ENCODE measurements around the gene H2BW1.
"Not testable (repeated sequence)": the region's sequence is repeated elsewhere in the genome, so short reads cannot be mapped to it uniquely, and the experiment has no call there.

Gene H2BW1

GRCh38 chrX:104013606-104014005 is at the start of gene H2BW1:
Gene H2BW1 (minus strand): TSS chrX:104013708. CDS start chrX:104013576, 132 bp downstream.
- Histone ChIP-seq H3K27me3 (ENCODE audit: control insufficient read depth, insufficient read depth, low read length) (no peaks in the 10 kb centered on the region), H3K27ac (ENCODE audit: low read length) (no peak within 1 kb of the TSS), H3K36me3 (ENCODE audit: control insufficient read depth, insufficient read depth, low read length) (no peaks in the 10 kb centered on the region), H3K9me3 (ENCODE audit: control insufficient read depth, insufficient read depth, low read length) (no peaks in the 10 kb centered on the region), H3K4me3 (ENCODE audit: low read length) (no peak within 1 kb of the TSS), H3K4me1 (ENCODE audit: control insufficient read depth, insufficient read depth, low read length) (no peaks in the 10 kb centered on the region)
- WGBS (ENCODE audit: insufficient coverage, insufficient read length), result no CpG with 5 or more reads among the region's 20 CpGs
- DNase-seq (ENCODE audit: low read depth, low spot score), result no peak

GRCh38 chrX:104062636-104063035 is 49.1 kb upstream of the H2BW1 start:
- not testable (repeated sequence) for H3K36me3 ChIP-seq (ENCODE audit: control insufficient read depth, insufficient read depth, low read length); H3K27me3 ChIP-seq (ENCODE audit: control insufficient read depth, insufficient read depth, low read length); DNase-seq (ENCODE audit: low read depth, low spot score); H3K9me3 ChIP-seq (ENCODE audit: control insufficient read depth, insufficient read depth, low read length); H3K27ac ChIP-seq (ENCODE audit: low read length); H3K4me3 ChIP-seq (ENCODE audit: low read length); H3K4me1 ChIP-seq (ENCODE audit: control insufficient read depth, insufficient read depth, low read length)
- WGBS (ENCODE audit: insufficient coverage, insufficient read length), result no CpG with 5 or more reads among the region's 18 CpGs

GRCh38 chrX:104054956-104055355 is 41.4 kb upstream of the H2BW1 start:
- no CpG with 5 or more reads among the region's 13 CpGs for WGBS (ENCODE audit: insufficient coverage, insufficient read length)

GRCh38 chrX:104047171-104047570 is 33.7 kb upstream of the H2BW1 start:
- H3K4me3 ChIP-seq (ENCODE audit: low read length), result no peak overlapping the region
- H3K4me1 ChIP-seq (ENCODE audit: control insufficient read depth, insufficient read depth, low read length), result no peaks in the 10 kb centered on the region
- H3K36me3 ChIP-seq (ENCODE audit: control insufficient read depth, insufficient read depth, low read length), result no peaks in the 10 kb centered on the region
- no peak for DNase-seq (ENCODE audit: low read depth, low spot score)
- no peaks in the 10 kb centered on the region for H3K9me3 ChIP-seq (ENCODE audit: control insufficient read depth, insufficient read depth, low read length)
- H3K27me3 ChIP-seq (ENCODE audit: control insufficient read depth, insufficient read depth, low read length), result no peaks in the 10 kb centered on the region
- no peak overlapping the region for H3K27ac ChIP-seq (ENCODE audit: low read length)
- WGBS (ENCODE audit: insufficient coverage, insufficient read length), result no CpG with 5 or more reads among the region's 13 CpGs

More at GRCh38 chrX:104054956-104055355, 41.4 kb upstream of the H2BW1 start:
- H3K27ac ChIP-seq (ENCODE audit: low read length); H3K9me3 ChIP-seq (ENCODE audit: control insufficient read depth, insufficient read depth, low read length); H3K4me1 ChIP-seq (ENCODE audit: control insufficient read depth, insufficient read depth, low read length); H3K27me3 ChIP-seq (ENCODE audit: control insufficient read depth, insufficient read depth, low read length); H3K36me3 ChIP-seq (ENCODE audit: control insufficient read depth, insufficient read depth, low read length); H3K4me3 ChIP-seq (ENCODE audit: low read length); DNase-seq (ENCODE audit: low read depth, low spot score): not testable (repeated sequence)

- no peak overlapping the region for H3K27ac ChIP-seq (ENCODE audit: low read length)
- H3K4me3 ChIP-seq (ENCODE audit: low read length), result no peak overlapping the region
- H3K9me3 ChIP-seq (ENCODE audit: control insufficient read depth, insufficient read depth, low read length), result no peaks in the 10 kb centered on the region
- no peaks in the 10 kb centered on the region for H3K36me3 ChIP-seq (ENCODE audit: control insufficient read depth, insufficient read depth, low read length)
- H3K4me1 ChIP-seq (ENCODE audit: control insufficient read depth, insufficient read depth, low read length), result no peaks in the 10 kb centered on the region
- DNase-seq (ENCODE audit: low read depth, low spot score), result no peak
- no CpG with 5 or more reads among the region's 5 CpGs for WGBS (ENCODE audit: insufficient coverage, insufficient read length)
- no peaks in the 10 kb centered on the region for H3K27me3 ChIP-seq (ENCODE audit: control insufficient read depth, insufficient read depth, low read length)
Measured at GRCh38 chrX:104045642-104046041, 32.1 kb upstream of the H2BW1 start.

GRCh38 chrX:104041003-104041402 is 27.5 kb upstream of the H2BW1 start:
- no CpG with 5 or more reads among the region's 4 CpGs for WGBS (ENCODE audit: insufficient coverage, insufficient read length)
- Histone ChIP-seq H3K27ac (ENCODE audit: low read length) (no peak overlapping the region), H3K4me1 (ENCODE audit: control insufficient read depth, insufficient read depth, low read length) (no peaks in the 10 kb centered on the region), H3K27me3 (ENCODE audit: control insufficient read depth, insufficient read depth, low read length) (no peaks in the 10 kb centered on the region), H3K4me3 (ENCODE audit: low read length) (no peak overlapping the region), H3K36me3 (ENCODE audit: control insufficient read depth, insufficient read depth, low read length) (no peaks in the 10 kb centered on the region), H3K9me3 (ENCODE audit: control insufficient read depth, insufficient read depth, low read length) (no peaks in the 10 kb centered on the region)
- DNase-seq (ENCODE audit: low read depth, low spot score), result no peak

GRCh38 chrX:104039689-104040505 is 26.4 kb upstream of the H2BW1 start, which contains the start of gene H2BW2:
Gene H2BW2 (plus strand): TSS chrX:104039956. CDS start chrX:104039995, 39 bp downstream.
- Histone ChIP-seq H3K4me1 (ENCODE audit: control insufficient read depth, insufficient read depth, low read length) (no peaks in the 10 kb centered on the region), H3K27ac (ENCODE audit: low read length) (no peak within 1 kb of the TSS), H3K36me3 (ENCODE audit: control insufficient read depth, insufficient read depth, low read length) (no peaks in the 10 kb centered on the region), H3K27me3 (ENCODE audit: control insufficient read depth, insufficient read depth, low read length) (no peaks in the 10 kb centered on the region), H3K9me3 (ENCODE audit: control insufficient read depth, insufficient read depth, low read length) (no peaks in the 10 kb centered on the region), H3K4me3 (ENCODE audit: low read length) (no peak within 1 kb of the TSS)
- no peak for DNase-seq (ENCODE audit: low read depth, low spot score)
- WGBS (ENCODE audit: insufficient coverage, insufficient read length), result no CpG with 5 or more reads among the region's 39 CpGs

GRCh38 chrX:104018126-104018525 is 4.6 kb upstream of the H2BW1 start:
- no peaks in the 10 kb centered on the region for H3K27me3 ChIP-seq (ENCODE audit: control insufficient read depth, insufficient read depth, low read length)
- H3K4me1 ChIP-seq (ENCODE audit: control insufficient read depth, insufficient read depth, low read length), result no peaks in the 10 kb centered on the region
- DNase-seq (ENCODE audit: low read depth, low spot score), result no peak
- H3K36me3 ChIP-seq (ENCODE audit: control insufficient read depth, insufficient read depth, low read length), result no peaks in the 10 kb centered on the region
- H3K9me3 ChIP-seq (ENCODE audit: control insufficient read depth, insufficient read depth, low read length), result no peaks in the 10 kb centered on the region
- no peak overlapping the region for H3K4me3 ChIP-seq (ENCODE audit: low read length)
- H3K27ac ChIP-seq (ENCODE audit: low read length), result no peak overlapping the region
- no CpG with 5 or more reads among the region's 11 CpGs for WGBS (ENCODE audit: insufficient coverage, insufficient read length)

- H3K27ac ChIP-seq (ENCODE audit: low read length); DNase-seq (ENCODE audit: low read depth, low spot score); H3K36me3 ChIP-seq (ENCODE audit: control insufficient read depth, insufficient read depth, low read length); H3K4me3 ChIP-seq (ENCODE audit: low read length); H3K4me1 ChIP-seq (ENCODE audit: control insufficient read depth, insufficient read depth, low read length); H3K27me3 ChIP-seq (ENCODE audit: control insufficient read depth, insufficient read depth, low read length); H3K9me3 ChIP-seq (ENCODE audit: control insufficient read depth, insufficient read depth, low read length): not testable (repeated sequence)
- no CpG with 5 or more reads among the region's 8 CpGs for WGBS (ENCODE audit: insufficient coverage, insufficient read length)
Measured at GRCh38 chrX:104015576-104015975, 2.1 kb upstream of the H2BW1 start.

GRCh38 chrX:104013158-104013557 is 350 bp downstream of the H2BW1 start:
- Histone ChIP-seq H3K9me3 (ENCODE audit: control insufficient read depth, insufficient read depth, low read length) (no peaks in the 10 kb centered on the region), H3K36me3 (ENCODE audit: control insufficient read depth, insufficient read depth, low read length) (no peaks in the 10 kb centered on the region), H3K4me3 (ENCODE audit: low read length) (no peak overlapping the region), H3K27ac (ENCODE audit: low read length) (no peak overlapping the region), H3K27me3 (ENCODE audit: control insufficient read depth, insufficient read depth, low read length) (no peaks in the 10 kb centered on the region), H3K4me1 (ENCODE audit: control insufficient read depth, insufficient read depth, low read length) (no peaks in the 10 kb centered on the region)
- WGBS (ENCODE audit: insufficient coverage, insufficient read length), result no CpG with 5 or more reads among the region's 24 CpGs
- no peak for DNase-seq (ENCODE audit: low read depth, low spot score)

GRCh38 chrX:104008831-104009230 is 4.7 kb downstream of the H2BW1 start:
- no peaks in the 10 kb centered on the region for H3K27me3 ChIP-seq (ENCODE audit: control insufficient read depth, insufficient read depth, low read length)
- H3K4me1 ChIP-seq (ENCODE audit: control insufficient read depth, insufficient read depth, low read length), result no peaks in the 10 kb centered on the region
- H3K4me3 ChIP-seq (ENCODE audit: low read length), result no peak overlapping the region
- no CpG with 5 or more reads among the region's 5 CpGs for WGBS (ENCODE audit: insufficient coverage, insufficient read length)
- no peaks in the 10 kb centered on the region for H3K36me3 ChIP-seq (ENCODE audit: control insufficient read depth, insufficient read depth, low read length)
- H3K9me3 ChIP-seq (ENCODE audit: control insufficient read depth, insufficient read depth, low read length), result no peaks in the 10 kb centered on the region
- no peak for DNase-seq (ENCODE audit: low read depth, low spot score)
- H3K27ac ChIP-seq (ENCODE audit: low read length), result no peak overlapping the region
